Stomach (tissue), 9 donors: ENCODE results near the gene GOLGA2. TPM values are rescaled to one million over a fixed set of nuclear protein-coding genes. Genes with fewer than 3 reads are reported as not detected.

ENCODE experiments used
- DNase-seq, 2 donors: peaks; one replicate each; pipeline versions ENCODE4 v3.0.0 to v3.0.0-alpha.2; 2013 to 2019
- H3K27ac ChIP-seq, 5 donors: fragments of 200-600 bp in 4 of 5; sonication (generic) in 4 of 5; one replicate each; pipeline ENCODE4 v1.5.1; 2013 to 2019; ENCODE audit warnings: mild to moderate bottlenecking in 1 of 5, moderate library complexity in 1 of 5
- H3K27me3 ChIP-seq, 3 donors: fragments of 200-600 bp; sonication (generic); one replicate each; pipeline ENCODE4 v1.5.1; 2017 to 2019; ENCODE audit warnings: mixed run types in 1 of 3
- H3K36me3 ChIP-seq, 4 donors: fragments of 200-600 bp; sonication (generic); 1 replicate in 3 of 4; 2 replicates in 1 of 4; pipeline ENCODE4 v1.5.1; 2016 to 2019
- H3K4me1 ChIP-seq, 4 donors: fragments of 200-600 bp; sonication (generic); one replicate each; pipeline ENCODE4 v1.5.1; 2016 to 2019
- H3K4me3 ChIP-seq, 4 donors: fragments of 200-600 bp; sonication (generic) in 3 of 4; one replicate each; pipeline ENCODE4 v1.5.1; 2016 to 2019; ENCODE audit warnings: mild to moderate bottlenecking in 1 of 4
- H3K9me3 ChIP-seq, 4 donors: fragments of 200-600 bp; sonication (generic); one replicate each; pipeline ENCODE4 v1.5.1; 2016 to 2019
- EP300 ChIP-seq: sonication (generic); formaldehyde crosslinking; IDR thresholded peaks from one replicate; pipeline ENCODE4 v1.6.1; 2017; ENCODE audit warnings: antibody characterized with exemption
- POLR2A ChIP-seq, 4 donors: fragments of 450-650 bp; IDR thresholded peaks; one replicate each; pipeline ENCODE4 v1.6.1; 2016; ENCODE audit warnings: antibody characterized with exemption in 4 of 4, control low read depth in 2 of 4, mild to moderate bottlenecking in 1 of 4, moderate library complexity in 1 of 4
- POLR2AphosphoS5 ChIP-seq, 3 donors: sonication (generic); formaldehyde crosslinking; IDR thresholded peaks; one replicate each; pipeline ENCODE4 v1.6.1; 2016; ENCODE audit warnings: antibody characterized with exemption in 3 of 3
- WGBS, 5 donors: extraction: QIAGEN DNeasy Blood & Tissue Kit in 3 of 5; methylation state at CpG; one replicate each; pipeline versions ENCODE4 v1.1.5 to v1.1.7; 2013 to 2018; 5-methylcytosine and 5-hydroxymethylcytosine counted together
- intact Hi-C: fragments of 100-400 bp; cut with DNase I; formaldehyde crosslinking; loops from one replicate; pipeline ENCODE4 v1.15.1; 2023; ENCODE audit warnings: low total_unique reads
- polyA plus RNA-seq, 3 donors: library from polyadenylated mRNA; stranded (reverse); fragments of 200-250 nt; gene quantifications; one replicate each; pipeline ENCODE4 v1.2.3, GENCODE V29; 2013
- total RNA-seq, 5 donors: library from RNA; depleted of rRNA; stranded (reverse); fragments of >200 nt; gene quantifications; one replicate each; pipeline versions ENCODE4 v1.1.0 to v1.2.3, GENCODE V29; 2014 to 2016
- TF ChIP-seq, protein P1 (sequence below), 7 experiments: fragments of 450-650 bp in 4 of 7; fragments of 200-600 bp in 3 of 7; sonication (generic) in 3 of 7; IDR thresholded peaks; one replicate each; pipeline ENCODE4 v1.5.1; 2016 to 2019; ENCODE audit warnings: antibody characterized with exemption in 7 of 7, control low read depth in 2 of 7, mild to moderate bottlenecking in 1 of 7
- donor health status: healthy with polysubstance abuse.
- donor health status: Bipolar disorder and iron deficiency.
- donor health status: healthy.

The GOLGA2 gene
- total and polyA plus RNA-seq, 8 donors, result 48.4 to 204 (median 63.8) TPM

- intact Hi-C loops, result no loop called here
- DNase-seq, result no peak
- Histone ChIP-seq H3K27me3 (no peaks in the 10 kb centered on the region), H3K36me3 (peaks cover 26 to 43% (median 39%) of the 10 kb centered on the region in 4 donors), H3K27ac (peak overlapping the region in 1 of 5 donors; percentile 93), H3K4me1 (peaks cover 25 to 55% (median 40%) of the 10 kb centered on the region in 4 donors), H3K9me3 (no peaks in the 10 kb centered on the region), H3K4me3 (no peak overlapping the region)
- TF ChIP-seq POLR2A (IDR thresholded peaks at IDR 0.05) (no peak), POLR2AphosphoS5 (IDR thresholded peaks at IDR 0.05) (no peak), EP300 (no peak)
- TF ChIP-seq, protein P1, sequence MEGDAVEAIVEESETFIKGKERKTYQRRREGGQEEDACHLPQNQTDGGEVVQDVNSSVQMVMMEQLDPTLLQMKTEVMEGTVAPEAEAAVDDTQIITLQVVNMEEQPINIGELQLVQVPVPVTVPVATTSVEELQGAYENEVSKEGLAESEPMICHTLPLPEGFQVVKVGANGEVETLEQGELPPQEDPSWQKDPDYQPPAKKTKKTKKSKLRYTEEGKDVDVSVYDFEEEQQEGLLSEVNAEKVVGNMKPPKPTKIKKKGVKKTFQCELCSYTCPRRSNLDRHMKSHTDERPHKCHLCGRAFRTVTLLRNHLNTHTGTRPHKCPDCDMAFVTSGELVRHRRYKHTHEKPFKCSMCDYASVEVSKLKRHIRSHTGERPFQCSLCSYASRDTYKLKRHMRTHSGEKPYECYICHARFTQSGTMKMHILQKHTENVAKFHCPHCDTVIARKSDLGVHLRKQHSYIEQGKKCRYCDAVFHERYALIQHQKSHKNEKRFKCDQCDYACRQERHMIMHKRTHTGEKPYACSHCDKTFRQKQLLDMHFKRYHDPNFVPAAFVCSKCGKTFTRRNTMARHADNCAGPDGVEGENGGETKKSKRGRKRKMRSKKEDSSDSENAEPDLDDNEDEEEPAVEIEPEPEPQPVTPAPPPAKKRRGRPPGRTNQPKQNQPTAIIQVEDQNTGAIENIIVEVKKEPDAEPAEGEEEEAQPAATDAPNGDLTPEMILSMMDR (IDR thresholded peaks at IDR 0.05), result no peak
- WGBS, 5 donors, result 55 to 65% (median 61%) methylated on average over 8 of the region's 8 CpGs
Measured at GRCh38 chr9:128274245-128274644, 1.6 kb downstream of the GOLGA2 start.

DNA sequence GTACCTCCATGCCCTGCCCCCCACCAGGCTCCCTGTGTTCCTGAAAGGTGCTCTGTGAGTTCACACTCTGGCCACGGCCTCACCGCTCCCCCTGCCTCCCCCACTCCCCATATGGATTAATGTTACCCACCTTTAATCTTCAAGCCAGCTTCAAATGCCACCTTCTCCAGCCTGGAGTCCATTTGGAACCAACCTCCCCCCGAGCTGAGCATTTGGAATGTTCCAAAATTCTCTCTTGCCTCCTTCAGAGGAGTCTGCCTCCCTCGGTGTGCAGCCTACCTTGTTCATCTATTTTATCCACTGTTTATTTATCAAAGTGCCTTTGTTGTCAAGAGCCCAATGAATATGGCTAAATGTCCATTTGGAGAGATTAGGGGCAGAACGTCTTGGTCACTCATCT, 4.3 kb downstream of the GOLGA2 start:
- TF ChIP-seq, protein P1 (IDR thresholded peaks at IDR 0.05), result no peak
- TF ChIP-seq EP300 (no peak), POLR2A (IDR thresholded peaks at IDR 0.05) (no peak)
- intact Hi-C loops, result no loop called here
- Histone ChIP-seq H3K4me1 (peaks cover 15 to 32% (median 24%) of the 10 kb centered on the region in 4 donors), H3K36me3 (peaks cover 46 to 71% (median 65%) of the 10 kb centered on the region in 4 donors), H3K4me3 (no peak overlapping the region), H3K27me3 (no peaks in the 10 kb centered on the region), H3K9me3 (no peaks in the 10 kb centered on the region), H3K27ac (peak overlapping the region in 2 of 5 donors; percentile 36 to 38)
- WGBS, 5 donors, result 55 to 80% (median 65%) methylated on average over 5 of the region's 5 CpGs
- no peak for DNase-seq

- 51 to 70% (median 64%) methylated on average over 3 of the region's 3 CpGs for WGBS, 5 donors
Measured at GRCh38 chr9:128271112-128271511, 4.7 kb downstream of the GOLGA2 start.

GRCh38 chr9:128266868-128267590, 8.8 kb downstream of the GOLGA2 start:
- H3K27me3 ChIP-seq, result no peaks in the 10 kb centered on the region
- TF ChIP-seq POLR2A (IDR thresholded peaks at IDR 0.05) (no peak), POLR2AphosphoS5 (IDR thresholded peaks at IDR 0.05) (no peak), EP300 (no peak)
- TF ChIP-seq, protein P1 (IDR thresholded peaks at IDR 0.05), result no peak
- DNase-seq, result no peak
- no peaks in the 10 kb centered on the region for H3K9me3 ChIP-seq
- no peak overlapping the region for H3K27ac ChIP-seq
- intact Hi-C loops, result no loop called here
- H3K36me3 ChIP-seq, result peaks cover 61 to 98% (median 93%) of the 10 kb centered on the region in 4 donors
- 83 to 91% (median 86%) methylated on average over 15 of the region's 15 CpGs for WGBS, 5 donors
- no peak overlapping the region for H3K4me3 ChIP-seq
- peaks cover 0 to 5% (median 2%) of the 10 kb centered on the region in 4 donors for H3K4me1 ChIP-seq

More at GRCh38 chr9:128271112-128271511, 4.7 kb downstream of the GOLGA2 start:
- H3K36me3 ChIP-seq, result peaks cover 50 to 75% (median 69%) of the 10 kb centered on the region in 4 donors
- H3K27me3 ChIP-seq, result no peaks in the 10 kb centered on the region
- no peak overlapping the region for H3K4me3 ChIP-seq
- DNase-seq, result peak in 1 of 2 donors; percentile 45
- no peak for TF ChIP-seq EP300
- H3K9me3 ChIP-seq, result no peaks in the 10 kb centered on the region
- H3K27ac ChIP-seq, result peak overlapping the region in 2 of 5 donors; percentile 36 to 38
- intact Hi-C loops, result no loop called here
- H3K4me1 ChIP-seq, result peaks cover 14 to 31% (median 22%) of the 10 kb centered on the region in 4 donors

- no peak overlapping the region for H3K27ac ChIP-seq
- peaks cover 67 to 100% (median 96%) of the 10 kb centered on the region in 4 donors for H3K36me3 ChIP-seq
- no peaks in the 10 kb centered on the region for H3K27me3 ChIP-seq
- H3K9me3 ChIP-seq, result no peaks in the 10 kb centered on the region
- 92 to 96% (median 95%) methylated on average over 10 of the region's 10 CpGs for WGBS, 5 donors
- intact Hi-C loops, result no loop called here
- no peaks in the 10 kb centered on the region for H3K4me1 ChIP-seq
- no peak overlapping the region for H3K4me3 ChIP-seq
- no peak for DNase-seq
- TF ChIP-seq POLR2AphosphoS5 (IDR thresholded peaks at IDR 0.05), result no peak
- no peak for TF ChIP-seq POLR2A (IDR thresholded peaks at IDR 0.05)
- TF ChIP-seq EP300, result no peak
- TF ChIP-seq, protein P1 (IDR thresholded peaks at IDR 0.05), result no peak
Measured at GRCh38 chr9:128265348-128265847, 10.4 kb downstream of the GOLGA2 start.
